Gastrocnemius medialis (tissue), 4 donors: Measurements from ENCODE around the gene MBNL1. TPM values are rescaled to one million over a fixed set of nuclear protein-coding genes. Genes with fewer than 3 reads are reported as not detected.
A peak's percentile ranks its signal among the peaks of the same experiment; 100 is the strongest.

Source experiments
- ATAC-seq, 2 donors: fragments of 150-250 bp; one replicate each; pipeline ENCODE4 v1.9.1; 2016
- DNase-seq, 2 donors: peaks; one replicate each; pipeline ENCODE4 v3.0.0-alpha.2; 2019
- H3K27ac ChIP-seq, 4 donors: fragments of 200-600 bp; sonication (generic); 1 replicate in 1 of 4; 2 replicates in 3 of 4; pipeline ENCODE4 v1.5.1; 2016 to 2018; ENCODE audit warnings: mild to moderate bottlenecking in 2 of 4, moderate library complexity in 1 of 4
- H3K27me3 ChIP-seq, 3 donors: fragments of 200-600 bp; sonication (generic) in 2 of 3; 1 replicate in 1 of 3; 2 replicates in 2 of 3; pipeline versions ENCODE4 v1.5.1 to v1.6.0; 2016 to 2019; ENCODE audit warnings: mild to moderate bottlenecking in 1 of 3, moderate library complexity in 1 of 3
- H3K36me3 ChIP-seq, 2 donors: fragments of 200-600 bp; sonication (generic) in 1 of 2; one replicate each; pipeline ENCODE4 v1.5.1; 2017 to 2018
- H3K4me1 ChIP-seq, 2 donors: fragments of 200-600 bp; sonication (generic) in 1 of 2; one replicate each; pipeline ENCODE4 v1.5.1; 2016 to 2017; ENCODE audit warnings: mild to moderate bottlenecking in 2 of 2
- H3K4me3 ChIP-seq, 4 donors: fragments of 200-600 bp; sonication (generic) in 3 of 4; 1 replicate in 1 of 4; 2 replicates in 3 of 4; pipeline ENCODE4 v1.5.1; 2016 to 2019; ENCODE audit warnings: mild to moderate bottlenecking in 2 of 4
- H3K9me3 ChIP-seq, 3 donors: fragments of 200-600 bp; sonication (generic) in 2 of 3; 1 replicate in 1 of 3; 2 replicates in 2 of 3; pipeline ENCODE4 v1.5.1; 2016 to 2019
- CTCF ChIP-seq, 5 experiments: fragments of 450-650 bp in 3 of 5; fragments of 200-600 bp in 2 of 5; sonication (generic) in 2 of 5; IDR thresholded peaks in 4 of 5; conservative IDR thresholded peaks in 1 of 5; 1 replicate in 4 of 5; 2 replicates in 1 of 5; pipeline ENCODE4 v1.5.1; 2016 to 2019; ENCODE audit warnings: antibody characterized with exemption in 5 of 5, mild to moderate bottlenecking in 3 of 5, moderate library complexity in 3 of 5
- POLR2A ChIP-seq, 2 donors: fragments of 450-650 bp; IDR thresholded peaks; one replicate each; pipeline ENCODE4 v1.6.1; 2017; ENCODE audit warnings: antibody characterized with exemption in 2 of 2, mild to moderate bottlenecking in 2 of 2, moderate library complexity in 2 of 2
- in situ Hi-C, 4 donors: fragments of 200-750 bp; cut with MboI; loops; one replicate each; pipeline versions ENCODE4 v1.15.0 to v1.8.0; 2017; ENCODE audit warnings: low sequenced_read_pairs in 4 of 4
- intact Hi-C: fragments of 100-400 bp; cut with DNase I; formaldehyde crosslinking; loops from one replicate; pipeline ENCODE4 v1.15.1; 2023; ENCODE audit warnings: low total_unique reads
- total RNA-seq, 4 donors: library from RNA; depleted of rRNA; stranded (reverse); fragments of >200 nt; gene quantifications; one replicate each; pipeline versions ENCODE4 v1.1.0 to v1.2.3, GENCODE V29; 2016

Gene MBNL1
- total RNA-seq, 4 donors from 2014 or later: 519 to 597 (median 557) TPM

- in situ Hi-C loops (no loop called here), intact Hi-C loops (no loop called here)
- Histone ChIP-seq H3K4me3 (no peak overlapping the region), H3K9me3 (no peaks in the 10 kb centered on the region), H3K4me1 (peaks cover 4 to 5% of the 10 kb centered on the region in 2 donors), H3K27me3 (no peaks in the 10 kb centered on the region), H3K27ac (peak overlapping the region; percentile 56 to 67 (median 62)), H3K36me3 (peaks cover 0 to 20% of the 10 kb centered on the region in 2 donors)
- peak; percentile 77 to 85 for ATAC-seq
- DNase-seq: no peak
- no peak for TF ChIP-seq POLR2A (IDR thresholded peaks at IDR 0.05)
- TF ChIP-seq CTCF (IDR thresholded peaks at IDR 0.05 in 4 of 5, conservative IDR thresholded peaks at IDR 0.05 in 1 of 5): no peak
Observed at GRCh38 chr3:152497457-152497856, 228.7 kb downstream of the MBNL1 start.

- Histone ChIP-seq H3K27ac (peak overlapping the region; percentile 56 to 67 (median 62)), H3K9me3 (no peaks in the 10 kb centered on the region), H3K36me3 (peaks cover 0 to 20% of the 10 kb centered on the region in 2 donors), H3K4me1 (peaks cover 4 to 5% of the 10 kb centered on the region in 2 donors), H3K27me3 (no peaks in the 10 kb centered on the region), H3K4me3 (no peak overlapping the region)
- DNase-seq (no peak), ATAC-seq (no peak)
- TF ChIP-seq POLR2A (IDR thresholded peaks at IDR 0.05): no peak
- no peak for TF ChIP-seq CTCF (IDR thresholded peaks at IDR 0.05 in 4 of 5, conservative IDR thresholded peaks at IDR 0.05 in 1 of 5)
- intact Hi-C loops: no loop called here
- in situ Hi-C loops: no loop called here
Observed at GRCh38 chr3:152497890-152498289, 229.2 kb downstream of the MBNL1 start.

GRCh38 chr3:152499791-152500385 is 231.2 kb downstream of the MBNL1 start:
- in situ Hi-C loops (no loop called here), intact Hi-C loops (no loop called here)
- Histone ChIP-seq H3K27ac (no peak overlapping the region), H3K4me3 (no peak overlapping the region), H3K36me3 (peaks cover 0 to 25% of the 10 kb centered on the region in 2 donors), H3K27me3 (no peaks in the 10 kb centered on the region), H3K4me1 (peaks cover 4 to 5% of the 10 kb centered on the region in 2 donors), H3K9me3 (no peaks in the 10 kb centered on the region)
- ATAC-seq (no peak), DNase-seq (no peak)
- no peak for TF ChIP-seq POLR2A (IDR thresholded peaks at IDR 0.05)
- no peak for TF ChIP-seq CTCF (IDR thresholded peaks at IDR 0.05 in 4 of 5, conservative IDR thresholded peaks at IDR 0.05 in 1 of 5)

GRCh38 chr3:152505926-152506325 is 237.2 kb downstream of the MBNL1 start:
- H3K4me3 ChIP-seq: no peak overlapping the region
- DNase-seq (no peak), ATAC-seq (no peak)
- intact Hi-C loops: loop anchor here (5.0 kb wide), 1 partner anchor 66 kb away; no protein-coding TSS in a partner anchor
- H3K27me3 ChIP-seq: no peaks in the 10 kb centered on the region
- no peak overlapping the region for H3K27ac ChIP-seq
- TF ChIP-seq POLR2A (IDR thresholded peaks at IDR 0.05): no peak
- no peak for TF ChIP-seq CTCF (IDR thresholded peaks at IDR 0.05 in 4 of 5, conservative IDR thresholded peaks at IDR 0.05 in 1 of 5)
- no peaks in the 10 kb centered on the region for H3K9me3 ChIP-seq
- in situ Hi-C loops: no loop called here
- no peaks in the 10 kb centered on the region for H3K4me1 ChIP-seq
- H3K36me3 ChIP-seq: peaks cover 0 to 16% of the 10 kb centered on the region in 2 donors
